Esophagus mucosa (tissue), 1 donor: ENCODE data around the gene CD207. TPM values are rescaled to one million over a fixed set of nuclear protein-coding genes. Genes with fewer than 3 reads are reported as not detected.

Experiments
- ATAC-seq: fragments of 200-7000 bp; cut with Tn5 transposase; one replicate; pipeline ENCODE4 v1.9.1; 2020
- total RNA-seq: library from RNA; stranded (reverse); gene quantifications from one replicate; pipeline ENCODE4 v1.2.4, GENCODE V29; 2023
- donor health status: DM: yes; HTN: yes; CAD: no.

Gene CD207
- total RNA-seq, 1 donor from 2014 or later: not detected

- no peak for ATAC-seq
These were observed 42.2 kb downstream of the CD207 start for GRCh38 chr2:70793450-70793849.

DNA sequence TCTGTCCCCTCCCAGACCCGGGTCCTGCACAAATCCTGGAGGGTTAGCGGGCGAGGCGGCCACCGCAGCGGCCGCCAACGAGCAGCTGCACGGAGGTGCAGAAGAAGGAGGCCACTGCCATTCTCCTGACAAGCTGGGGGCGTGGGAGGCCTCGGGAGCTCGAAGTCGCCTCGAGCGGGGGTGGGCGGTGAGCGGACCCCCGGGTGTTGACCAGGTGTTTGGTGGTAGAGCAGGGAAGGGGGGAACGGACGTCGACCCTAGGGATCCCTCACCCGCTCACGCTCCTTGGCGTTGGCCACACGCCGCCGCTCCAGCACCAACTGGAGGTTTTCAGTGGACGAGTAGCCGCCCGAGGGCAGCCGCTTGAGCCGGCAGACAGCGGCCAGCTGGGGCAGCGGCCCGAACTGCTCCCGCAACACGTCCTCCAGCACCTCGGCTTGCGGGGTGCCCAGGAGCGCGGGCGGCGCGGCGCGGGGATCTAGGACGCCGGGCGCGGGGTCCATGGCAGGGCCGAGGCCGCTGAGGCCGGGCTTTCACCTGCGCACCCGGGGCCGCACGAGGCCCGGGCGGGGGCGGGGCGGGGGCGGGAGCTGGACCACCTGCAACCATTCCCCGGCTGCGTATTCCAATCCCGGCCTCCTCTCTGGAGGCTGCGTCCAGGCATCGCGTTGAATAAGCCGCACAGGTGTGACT is 45.3 kb downstream of the CD207 start, which contains the start of gene FIGLA:
Gene FIGLA, minus strand, starts transcription at position 508 of the 693 bp plus-strand sequence. Its CDS starts 5 bp downstream, at position 503.
- ATAC-seq: no peak

- peak; percentile 52 for ATAC-seq
These were observed 46.1 kb downstream of the CD207 start for GRCh38 chr2:70789304-70790135.

GRCh38 chr2:70785137-70785911 is 50.3 kb downstream of the CD207 start:
- peak; percentile 54 for ATAC-seq

DNA sequence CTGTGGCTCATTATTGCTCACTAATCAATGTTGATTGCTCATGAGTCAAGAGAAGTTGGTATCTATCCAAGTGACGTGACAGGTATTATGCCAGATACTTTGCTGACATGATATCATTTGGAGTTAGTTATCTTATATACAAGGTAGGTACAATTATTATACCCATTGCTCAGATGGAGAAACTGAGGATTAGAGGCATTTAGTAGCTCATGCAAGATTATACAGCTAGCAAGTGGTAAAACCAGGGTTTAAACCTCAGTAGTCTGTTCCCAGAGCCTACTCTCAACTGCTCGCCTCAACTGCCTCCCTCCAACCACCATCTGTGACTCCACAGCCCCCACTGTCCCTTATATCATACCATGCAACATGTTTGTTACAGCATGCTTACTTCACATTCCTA is 51.3 kb downstream of the CD207 start:
- ATAC-seq: no peak

Other genes with a start within 250 kb of the CD207 start
- gene ADD2, start 67.6 kb downstream of the CD207 start, total RNA-seq: 0.56 TPM
- gene FIGLA, start 45.2 kb downstream of the CD207 start, total RNA-seq: not detected
- gene CLEC4F, start 15.2 kb downstream of the CD207 start, total RNA-seq: not detected
- 0.76 TPM for gene VAX2, start 64.8 kb upstream of the CD207 start, total RNA-seq
- gene ATP6V1B1, start 100.1 kb upstream of the CD207 start, total RNA-seq: 2.4 TPM
- 0.40 TPM for gene ANKRD53, start 142.8 kb upstream of the CD207 start, total RNA-seq
- gene TEX261, start 159.1 kb upstream of the CD207 start, total RNA-seq: 36.7 TPM
- gene NAGK, start 232.8 kb upstream of the CD207 start, total RNA-seq: 200 TPM